Sigmoid colon (tissue), 7 donors: ENCODE data around the gene AHI1. TPM values are rescaled to one million over a fixed set of nuclear protein-coding genes. Genes with fewer than 3 reads are reported as not detected.

ENCODE experiments used
- DNase-seq: peaks from one replicate; pipeline ENCODE4 v3.0.0-alpha.2; 2019
- H3K27ac ChIP-seq, 4 donors: fragments of 200-600 bp; sonication (generic); one replicate each; pipeline ENCODE4 v1.5.1; 2016 to 2019; ENCODE audit warnings: mild to moderate bottlenecking in 1 of 4
- H3K27me3 ChIP-seq, 3 donors: fragments of 200-600 bp; sonication (generic); one replicate each; pipeline ENCODE4 v1.5.1; 2019; ENCODE audit warnings: mild to moderate bottlenecking in 1 of 3
- H3K36me3 ChIP-seq, 4 donors: fragments of 200-600 bp; sonication (generic); one replicate each; pipeline ENCODE4 v1.5.1; 2016 to 2019
- H3K4me1 ChIP-seq, 4 donors: fragments of 200-600 bp; sonication (generic); one replicate each; pipeline ENCODE4 v1.5.1; 2017 to 2019
- H3K4me3 ChIP-seq, 4 donors: fragments of 200-600 bp; sonication (generic); one replicate each; pipeline ENCODE4 v1.5.1; 2017 to 2019; ENCODE audit warnings: mild to moderate bottlenecking in 2 of 4, moderate library complexity in 1 of 4
- H3K9me3 ChIP-seq, 4 donors: fragments of 200-600 bp in 3 of 4; sonication (generic) in 3 of 4; one replicate each; pipeline versions ENCODE4 v1.5.1 to v1.6.1; 2013 to 2019
- CTCF ChIP-seq, 4 experiments: fragments of 450-650 bp in 3 of 4; fragments of 200-600 bp in 1 of 4; IDR thresholded peaks; one replicate each; pipeline ENCODE4 v1.5.1; 2016 to 2019; ENCODE audit warnings: antibody characterized with exemption in 4 of 4, mild to moderate bottlenecking in 3 of 4, moderate library complexity in 2 of 4
- EP300 ChIP-seq, 4 donors: sonication (generic); formaldehyde crosslinking; IDR thresholded peaks; one replicate each; pipeline ENCODE4 v1.6.1; 2017; ENCODE audit warnings: antibody characterized with exemption in 4 of 4
- POLR2A ChIP-seq, 2 donors: fragments of 450-650 bp; IDR thresholded peaks; one replicate each; pipeline ENCODE4 v1.6.1; 2016; ENCODE audit warnings: antibody characterized with exemption in 2 of 2, mild to moderate bottlenecking in 2 of 2, moderate library complexity in 2 of 2
- POLR2AphosphoS5 ChIP-seq, 4 donors: sonication (generic); formaldehyde crosslinking; IDR thresholded peaks; one replicate each; pipeline ENCODE4 v1.6.1; 2017; ENCODE audit warnings: antibody characterized with exemption in 4 of 4
- WGBS, 2 donors: extraction: QIAGEN DNeasy Blood & Tissue Kit; methylation state at CpG; one replicate each; pipeline ENCODE4 v1.1.7; 2013; 5-methylcytosine and 5-hydroxymethylcytosine counted together
- intact Hi-C: fragments of 100-400 bp; cut with DNase I; formaldehyde crosslinking; loops from one replicate; pipeline ENCODE4 v1.15.1; 2023
- polyA plus RNA-seq, 3 donors: library from polyadenylated mRNA; stranded (reverse); fragments of 200-250 nt; gene quantifications; one replicate each; pipeline ENCODE4 v1.2.3, GENCODE V29; 2013
- total RNA-seq, 4 donors: library from RNA; depleted of rRNA; stranded (reverse); fragments of >200 nt; gene quantifications; one replicate each; pipeline ENCODE4 v1.1.0, GENCODE V29; 2016
- donor health status: healthy with polysubstance abuse.
- donor health status: Bipolar disorder and iron deficiency.
- donor health status: healthy.

Gene AHI1
- total and polyA plus RNA-seq, 7 donors, result 4.2 to 47.1 (median 25.8) TPM

GRCh38 chr6:135424385-135424784 is 73.2 kb downstream of the AHI1 start:
- no peaks in the 10 kb centered on the region for H3K27me3 ChIP-seq
- H3K4me3 ChIP-seq, result no peak overlapping the region
- 84 to 87% methylated on average over 1 of the region's 1 CpG for WGBS, 2 donors
- intact Hi-C loops, result no loop called here
- peaks cover 0 to 48% (median 3%) of the 10 kb centered on the region in 4 donors for H3K36me3 ChIP-seq
- DNase-seq, result no peak
- H3K27ac ChIP-seq, result no peak overlapping the region
- H3K9me3 ChIP-seq, result no peaks in the 10 kb centered on the region
- no peaks in the 10 kb centered on the region for H3K4me1 ChIP-seq
- TF ChIP-seq POLR2A (IDR thresholded peaks at IDR 0.05), result no peak
- TF ChIP-seq EP300 (IDR thresholded peaks at IDR 0.05), result no peak
- no peak for TF ChIP-seq POLR2AphosphoS5 (IDR thresholded peaks at IDR 0.05)
- no peak for TF ChIP-seq CTCF (IDR thresholded peaks at IDR 0.05)

GRCh38 chr6:135423649-135424128 is 73.9 kb downstream of the AHI1 start:
- Histone ChIP-seq H3K4me1 (no peaks in the 10 kb centered on the region), H3K9me3 (no peaks in the 10 kb centered on the region), H3K4me3 (no peak overlapping the region), H3K27ac (no peak overlapping the region), H3K36me3 (peaks cover 0 to 41% (median 3%) of the 10 kb centered on the region in 4 donors), H3K27me3 (no peaks in the 10 kb centered on the region)
- 7 to 8% methylated on average over 2 of the region's 2 CpGs for WGBS, 2 donors
- TF ChIP-seq CTCF (IDR thresholded peaks at IDR 0.05) (peak in 3 of 4 experiments; percentile 13 to 58 (median 51)), POLR2AphosphoS5 (IDR thresholded peaks at IDR 0.05) (no peak)
- intact Hi-C loops, result no loop called here
- DNase-seq, result no peak

GRCh38 chr6:135419162-135419561 is 78.4 kb downstream of the AHI1 start:
- intact Hi-C loops, result no loop called here
- Histone ChIP-seq H3K4me1 (no peaks in the 10 kb centered on the region), H3K36me3 (peaks cover 0 to 25% (median 2%) of the 10 kb centered on the region in 4 donors), H3K27ac (no peak overlapping the region), H3K4me3 (no peak overlapping the region), H3K27me3 (no peaks in the 10 kb centered on the region), H3K9me3 (no peaks in the 10 kb centered on the region)
- DNase-seq, result no peak
- TF ChIP-seq EP300 (IDR thresholded peaks at IDR 0.05) (no peak), POLR2A (IDR thresholded peaks at IDR 0.05) (no peak), POLR2AphosphoS5 (IDR thresholded peaks at IDR 0.05) (no peak), CTCF (IDR thresholded peaks at IDR 0.05) (no peak)
- WGBS, 2 donors, result 58 to 83% methylated on average over 2 of the region's 2 CpGs

- H3K9me3 ChIP-seq, result no peaks in the 10 kb centered on the region
- intact Hi-C loops, result no loop called here
- TF ChIP-seq POLR2AphosphoS5 (IDR thresholded peaks at IDR 0.05), result no peak
- TF ChIP-seq POLR2A (IDR thresholded peaks at IDR 0.05), result no peak
- no peak for TF ChIP-seq CTCF (IDR thresholded peaks at IDR 0.05)
- TF ChIP-seq EP300 (IDR thresholded peaks at IDR 0.05), result no peak
- no peak overlapping the region for H3K27ac ChIP-seq
- no peaks in the 10 kb centered on the region for H3K27me3 ChIP-seq
- peaks cover 0 to 25% (median 2%) of the 10 kb centered on the region in 4 donors for H3K36me3 ChIP-seq
- no peak for DNase-seq
- no peaks in the 10 kb centered on the region for H3K4me1 ChIP-seq
- 80 to 94% methylated on average over 3 of the region's 3 CpGs for WGBS, 2 donors
- H3K4me3 ChIP-seq, result no peak overlapping the region
Measured at GRCh38 chr6:135418040-135418760, 79.3 kb downstream of the AHI1 start.
